GM23248 (cell line): ENCODE measurements around the gene CHAF1A. TPM values are rescaled to one million over a fixed set of nuclear protein-coding genes. Genes with fewer than 3 reads are reported as not detected.
A peak's percentile ranks its signal among the peaks of the same experiment; 100 is the strongest.

Source experiments
- DNase-seq: peaks from one replicate; pipeline ENCODE4 v3.0.0-alpha.2; 2015
- H2AFZ ChIP-seq: fragments of 200-600 bp; sonication (generic); 2 replicates; pipeline ENCODE4 v1.6.1; 2016; ENCODE audit warnings: antibody characterized with exemption
- H3F3A ChIP-seq: fragments of 200-600 bp; sonication (generic); 2 replicates; pipeline ENCODE4 v1.6.1; 2016; ENCODE audit warnings: mild to moderate bottlenecking, antibody characterized with exemption, mixed run types; ENCODE audit not compliant: insufficient read depth
- H3K27ac ChIP-seq: fragments of 200-600 bp; sonication (generic); 2 replicates; pipeline ENCODE4 v1.5.1; 2016; ENCODE audit warnings: mild to moderate bottlenecking
- H3K27me3 ChIP-seq: fragments of 200-600 bp; sonication (generic); replicated peaks from 2 replicates; pipeline ENCODE4 v1.6.1; 2016; ENCODE audit warnings: mild to moderate bottlenecking; ENCODE audit not compliant: insufficient read depth
- H3K36me3 ChIP-seq: fragments of 200-600 bp; sonication (generic); 2 replicates; pipeline ENCODE4 v1.6.1; 2016; ENCODE audit warnings: low read depth, mild to moderate bottlenecking
- H3K4me1 ChIP-seq: fragments of 200-600 bp; sonication (generic); 2 replicates; pipeline ENCODE4 v1.6.1; 2016; ENCODE audit warnings: mild to moderate bottlenecking; ENCODE audit not compliant: insufficient read depth
- H3K4me2 ChIP-seq: fragments of 200-600 bp; sonication (generic); one replicate; pipeline ENCODE4 v1.6.1; 2016; ENCODE audit warnings: mild to moderate bottlenecking; ENCODE audit not compliant: unreplicated experiment
- H3K4me3 ChIP-seq: fragments of 200-600 bp; sonication (generic); 2 replicates; pipeline ENCODE4 v1.5.1; 2016; ENCODE audit warnings: mild to moderate bottlenecking
- H3K79me2 ChIP-seq: fragments of 200-600 bp; sonication (generic); 2 replicates; pipeline ENCODE4 v1.6.1; 2016; ENCODE audit warnings: mild to moderate bottlenecking; ENCODE audit not compliant: insufficient read depth
- H3K9ac ChIP-seq: fragments of 200-600 bp; sonication (generic); 2 replicates; pipeline ENCODE4 v1.6.1; 2016; ENCODE audit warnings: mild to moderate bottlenecking
- H3K9me2 ChIP-seq: fragments of 200-600 bp; sonication (generic); 2 replicates; pipeline ENCODE4 v1.6.1; 2016; ENCODE audit warnings: mixed run types, mild to moderate bottlenecking, moderate library complexity; ENCODE audit not compliant: insufficient read depth
- H3K9me3 ChIP-seq: fragments of 200-600 bp; sonication (generic); one replicate; pipeline ENCODE4 v1.6.1; 2017; ENCODE audit warnings: low read depth
- H4K20me1 ChIP-seq: fragments of 200-600 bp; sonication (generic); 2 replicates; pipeline ENCODE4 v1.6.0; 2016; ENCODE audit not compliant: insufficient read depth
- EZH2 ChIP-seq: fragments of 200-600 bp; sonication (generic); IDR thresholded peaks from 2 replicates; pipeline ENCODE4 v1.6.1; 2018; ENCODE audit warnings: antibody characterized with exemption, mild to moderate bottlenecking; ENCODE audit not compliant: insufficient read depth, poor library complexity, severe bottlenecking
- EZH2phosphoT487 ChIP-seq: fragments of 200-600 bp; sonication (generic); IDR thresholded peaks from 2 replicates; pipeline ENCODE4 v1.6.1; 2018; ENCODE audit warnings: antibody characterized with exemption, moderate library complexity, mild to moderate bottlenecking, low read depth; ENCODE audit not compliant: insufficient read depth
- WGBS, 2 experiments: methylation state at CpG; one replicate each; pipeline ENCODE4 v1.1.6; 2015 to 2017; ENCODE audit warnings: low lambda C conversion rate in 2 of 2, low coverage in 1 of 2; ENCODE audit errors: missing lambda C conversion rate in 2 of 2; 5-methylcytosine and 5-hydroxymethylcytosine counted together
- in situ Hi-C: fragments of 300-500 bp; cut with MboI; formaldehyde crosslinking; loops from 2 replicates; pipeline ENCODE4 v1.15.0; 2020
- polyA plus RNA-seq: library from polyadenylated mRNA; unstranded; fragments of >200 nt; fragmentation: Nextera tagmentation; extraction: Ambion mirVana; gene quantifications from 2 replicates; pipeline ENCODE4 v1.2.1, GENCODE V29; 2016
- total RNA-seq: library from RNA; depleted of rRNA; stranded (reverse); fragments of >200 nt; shearing (Covaris generic); gene quantifications from 2 replicates; pipeline ENCODE4 v1.2.3, GENCODE V29; 2014

Gene CHAF1A
- total and polyA plus RNA-seq, 2 experiments from 2014 or later: 11.6 to 12.6 TPM

DNA sequence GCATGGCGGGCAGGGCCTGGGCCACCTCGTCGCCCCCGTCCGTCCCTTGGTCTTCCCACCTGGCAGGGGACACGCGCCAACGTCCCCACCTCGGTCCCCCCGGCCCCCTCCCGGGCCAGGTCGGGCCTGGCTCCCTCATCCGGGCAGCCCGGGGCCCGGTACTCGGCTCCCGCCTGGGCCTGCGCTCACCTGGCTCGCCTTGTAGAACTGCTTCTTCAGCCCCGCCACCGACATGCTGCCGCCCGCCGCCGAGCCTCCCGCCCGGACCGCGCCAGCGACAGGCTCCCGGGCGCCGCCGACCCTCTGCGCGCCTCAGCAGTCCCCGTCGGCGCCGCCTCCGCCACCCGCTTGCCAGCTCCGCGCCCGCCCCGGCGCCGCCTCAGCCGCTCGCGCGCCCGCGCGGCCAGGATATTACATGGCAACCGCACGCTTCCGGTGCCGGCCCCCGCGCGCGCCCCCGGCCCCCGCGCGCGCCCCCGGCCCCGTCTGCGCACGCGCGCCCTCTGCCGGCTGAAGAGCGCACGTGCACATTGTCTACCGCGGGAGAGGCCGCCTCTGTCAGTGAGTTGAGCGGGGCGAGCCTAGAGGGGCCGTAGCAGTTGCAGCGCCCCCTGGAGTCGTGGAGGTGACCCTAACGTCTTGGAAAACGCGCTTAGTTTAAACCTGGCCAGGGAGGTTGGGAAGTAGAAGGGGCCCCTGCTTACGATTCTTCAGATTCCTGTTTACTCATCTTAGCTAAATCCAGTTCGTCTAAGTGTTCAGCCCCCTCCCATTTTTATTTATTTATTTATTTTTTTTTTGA is 2.1 kb upstream of the CHAF1A start, which contains the start of gene SH3GL1:
SH3GL1 (minus strand) TSS at position 413 of the 802 bp plus-strand sequence; CDS start at position 234, 179 bp downstream.
- Histone ChIP-seq H3K27ac (peak within 1 kb of the TSS; percentile 96), H4K20me1 (no peaks in the 10 kb centered on the region), H2AFZ (peak within 1 kb of the TSS; percentile 90; the same call in 1 of the 2 replicates), H3K9me2 (no peaks in the 10 kb centered on the region), H3K36me3 (no peaks in the 10 kb centered on the region; the same call in 1 of the 2 replicates), H3K79me2 (peaks cover 81% of the 10 kb centered on the region), H3F3A (peaks cover 16% of the 10 kb centered on the region), H3K4me3 (peak within 1 kb of the TSS; percentile 95), H3K9me3 (no peaks in the 10 kb centered on the region), H3K9ac (peak within 1 kb of the TSS; percentile 100), H3K4me1 (peaks cover 47% of the 10 kb centered on the region), H3K27me3 (no peaks in the 10 kb centered on the region), H3K4me2 (peak within 1 kb of the TSS; percentile 96)
- WGBS, 2 experiments: 0 to 1% methylated on average over 45 to 60 of the region's 90 CpGs
- in situ Hi-C loops: no loop called here
- peak; percentile 96 for DNase-seq
- TF ChIP-seq EZH2: no peak
- no peak for TF ChIP-seq EZH2phosphoT487

DNA sequence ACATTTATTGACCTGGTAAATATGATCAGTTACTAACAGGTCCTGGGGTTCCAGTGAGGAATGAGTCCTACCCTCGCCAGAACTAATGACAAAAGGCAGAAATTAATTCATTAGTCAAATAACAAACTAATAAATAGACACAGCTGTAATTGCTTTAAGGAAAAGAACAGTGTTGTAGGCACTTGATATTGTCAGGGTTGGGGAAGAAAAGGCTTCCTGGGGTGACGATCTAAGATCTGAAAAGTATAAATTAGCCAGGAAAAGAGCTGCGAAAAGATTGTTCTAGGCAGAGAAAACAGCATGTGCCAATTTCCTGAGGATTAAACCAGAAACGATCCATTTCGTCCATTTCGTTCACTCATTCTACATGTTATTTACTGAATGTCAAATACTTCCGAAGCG is 670 bp upstream of the CHAF1A start:
- no peaks in the 10 kb centered on the region for H3K27me3 ChIP-seq
- H3K4me2 ChIP-seq: peak overlapping the region; percentile 92
- H3K4me1 ChIP-seq: peaks cover 44% of the 10 kb centered on the region
- WGBS, 2 experiments: 0 to 1% methylated on average over 8 of the region's 8 CpGs
- H3K9me2 ChIP-seq: no peaks in the 10 kb centered on the region
- in situ Hi-C loops: no loop called here
- H3K79me2 ChIP-seq: peaks cover 81% of the 10 kb centered on the region
- H3F3A ChIP-seq: peaks cover 12% of the 10 kb centered on the region
- H4K20me1 ChIP-seq: no peaks in the 10 kb centered on the region
- peak overlapping the region; percentile 79 for H3K4me3 ChIP-seq
- H3K36me3 ChIP-seq: no peaks in the 10 kb centered on the region; the same call in 1 of the 2 replicates
- H2AFZ ChIP-seq: peak overlapping the region; percentile 90
- no peak for DNase-seq
- H3K27ac ChIP-seq: peak overlapping the region; percentile 86
- H3K9ac ChIP-seq: peak overlapping the region; percentile 86
- TF ChIP-seq EZH2: no peak
- TF ChIP-seq EZH2phosphoT487: no peak
- no peaks in the 10 kb centered on the region for H3K9me3 ChIP-seq

DNA sequence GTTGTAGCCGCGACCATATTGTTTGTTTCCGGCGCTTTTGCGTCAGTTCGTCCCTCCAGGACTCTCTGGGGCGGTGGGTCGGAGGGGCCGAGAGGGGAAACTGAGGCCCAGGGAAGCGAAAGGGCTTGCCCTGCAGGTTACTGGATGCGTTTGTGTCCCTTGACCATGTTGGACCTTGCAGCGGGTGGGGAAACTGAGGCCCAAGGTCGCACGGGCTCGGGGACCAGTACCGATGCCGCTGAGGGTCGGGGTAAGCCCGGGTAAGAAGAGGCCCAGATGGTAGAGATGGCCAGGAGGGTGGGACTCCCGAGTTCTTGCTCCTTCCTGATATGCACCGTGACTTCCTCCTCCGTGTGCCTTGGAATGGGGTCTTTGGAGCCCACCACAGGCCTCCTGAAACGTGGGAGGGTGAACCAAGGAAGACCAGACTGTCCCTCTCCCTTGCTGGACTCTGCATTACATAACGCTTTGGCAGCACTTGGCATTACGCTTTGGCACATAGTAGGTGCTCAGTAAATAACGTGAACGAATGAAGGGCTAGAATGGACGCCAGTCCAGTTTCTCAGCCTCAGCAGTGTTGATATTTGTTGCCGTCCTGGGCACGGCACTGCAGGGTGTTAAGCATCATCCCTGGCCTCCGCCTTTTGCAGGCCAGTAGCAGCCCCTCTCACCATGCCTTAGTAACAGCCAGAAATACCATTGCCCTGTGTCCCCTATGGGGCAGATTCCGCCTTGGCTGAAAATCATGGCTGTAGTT is 743 bp downstream of the CHAF1A start:
- H3K27me3 ChIP-seq: no peaks in the 10 kb centered on the region
- peak overlapping the region; percentile 91 for H3K9ac ChIP-seq
- peaks cover 12% of the 10 kb centered on the region for H3F3A ChIP-seq
- H3K9me2 ChIP-seq: no peaks in the 10 kb centered on the region
- 9% methylated on average over 29 to 32 of the region's 32 CpGs for WGBS, 2 experiments
- peak overlapping the region; percentile 80 for H3K4me3 ChIP-seq
- H4K20me1 ChIP-seq: no peaks in the 10 kb centered on the region
- in situ Hi-C loops: no loop called here
- no peak for TF ChIP-seq EZH2
- TF ChIP-seq EZH2phosphoT487: no peak
- H3K36me3 ChIP-seq: no peaks in the 10 kb centered on the region; the same call in 1 of the 2 replicates
- peaks cover 30% of the 10 kb centered on the region for H3K4me1 ChIP-seq
- H3K27ac ChIP-seq: peak overlapping the region; percentile 5; the same call in 1 of the 2 replicates
- peak overlapping the region; percentile 90 for H3K4me2 ChIP-seq
- peaks cover 77% of the 10 kb centered on the region for H3K79me2 ChIP-seq
- peak; percentile 37 for DNase-seq
- H3K9me3 ChIP-seq: no peaks in the 10 kb centered on the region
- peak overlapping the region; percentile 78 for H2AFZ ChIP-seq

DNA sequence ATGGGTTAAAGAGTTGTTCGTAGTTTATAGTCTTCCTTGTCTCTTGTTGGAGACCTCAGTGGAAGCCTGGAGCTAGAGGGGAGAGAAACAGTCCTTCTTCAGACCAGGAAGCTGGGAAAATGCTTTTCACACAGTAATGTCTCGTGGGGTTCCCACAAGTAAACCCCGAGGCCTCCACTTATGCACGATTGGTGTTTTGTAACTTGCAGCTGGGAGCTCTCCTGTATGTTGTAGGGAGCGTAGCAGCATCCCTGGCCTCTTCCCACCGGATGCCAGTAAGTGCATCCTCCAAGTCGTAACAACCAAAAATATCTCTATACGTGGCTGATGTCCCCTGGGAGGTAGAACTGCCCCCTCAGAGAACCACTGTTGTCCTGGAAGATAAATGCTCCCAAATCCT is 3.5 kb downstream of the CHAF1A start:
- Histone ChIP-seq H3F3A (peaks cover 6% of the 10 kb centered on the region), H3K4me1 (peaks cover 21% of the 10 kb centered on the region), H3K9me2 (no peaks in the 10 kb centered on the region), H4K20me1 (no peaks in the 10 kb centered on the region), H3K79me2 (peaks cover 54% of the 10 kb centered on the region), H3K4me3 (no peak overlapping the region), H3K9ac (no peak overlapping the region), H3K27ac (no peak overlapping the region), H2AFZ (no peak overlapping the region), H3K36me3 (no peaks in the 10 kb centered on the region), H3K9me3 (no peaks in the 10 kb centered on the region), H3K27me3 (no peaks in the 10 kb centered on the region), H3K4me2 (no peak overlapping the region)
- TF ChIP-seq EZH2 (no peak), EZH2phosphoT487 (no peak)
- in situ Hi-C loops: no loop called here
- DNase-seq: no peak
- WGBS, 2 experiments: 78 to 81% methylated on average over 8 of the region's 8 CpGs
